KMS-11 (cell line): ENCODE results near the gene FBXO38.
"Not testable (repeated sequence)": the region's sequence is repeated elsewhere in the genome, so short reads cannot be mapped to it uniquely, and the experiment has no call there.

Experiments
- H2AFZ ChIP-seq: fragments of 200-600 bp; sonication (generic); 2 replicates; pipeline ENCODE4 v1.6.1; 2016; ENCODE audit warnings: antibody characterized with exemption, mixed run types, low read depth
- H3K27ac ChIP-seq: fragments of 200-600 bp; sonication (generic); 2 replicates; pipeline ENCODE4 v1.6.1; 2016; ENCODE audit warnings: mild to moderate bottlenecking, mixed run types
- H3K27me3 ChIP-seq: fragments of 200-600 bp; sonication (generic); 2 replicates; pipeline ENCODE4 v1.6.1; 2017; ENCODE audit warnings: mild to moderate bottlenecking, low read depth, mixed run types, moderate library complexity; ENCODE audit not compliant: insufficient read depth
- H3K36me3 ChIP-seq: fragments of 200-600 bp; sonication (generic); 2 replicates; pipeline ENCODE4 v1.6.1; 2017; ENCODE audit warnings: mild to moderate bottlenecking, mixed run types; ENCODE audit not compliant: insufficient read depth
- H3K4me1 ChIP-seq: fragments of 200-600 bp; sonication (generic); 2 replicates; pipeline ENCODE4 v1.6.1; 2016; ENCODE audit warnings: mild to moderate bottlenecking, low read depth, mixed run types; ENCODE audit not compliant: poor library complexity, severe bottlenecking
- H3K4me2 ChIP-seq: fragments of 200-600 bp; sonication (generic); 2 replicates; pipeline ENCODE4 v1.7.0; 2016; ENCODE audit warnings: mild to moderate bottlenecking, mixed run types
- H3K4me3 ChIP-seq: fragments of 200-600 bp; sonication (generic); IDR thresholded peaks from 2 replicates; pipeline ENCODE4 v1.6.1; 2017; ENCODE audit warnings: low read depth, low read length, mixed read lengths; ENCODE audit not compliant: insufficient read depth
- H3K79me2 ChIP-seq: fragments of 200-600 bp; sonication (generic); 2 replicates; pipeline ENCODE4 v1.6.1; 2016; ENCODE audit warnings: low read depth, mixed run types; ENCODE audit not compliant: insufficient read depth
- H3K9ac ChIP-seq: fragments of 200-600 bp; sonication (generic); 2 replicates; pipeline ENCODE4 v1.6.1; 2016; ENCODE audit warnings: mild to moderate bottlenecking, mixed run types
- H4K20me1 ChIP-seq: fragments of 200-600 bp; sonication (generic); 2 replicates; pipeline ENCODE4 v1.6.1; 2016; ENCODE audit warnings: mild to moderate bottlenecking, mixed run types; ENCODE audit not compliant: insufficient read depth
- TF ChIP-seq, protein P1 (sequence below): fragments of 200-600 bp; sonication (generic); conservative IDR thresholded peaks from 2 replicates; pipeline ENCODE4 v1.6.1; 2017; ENCODE audit warnings: low read depth, mild to moderate bottlenecking, antibody characterized with exemption, low read length, moderate library complexity, mixed read lengths

Gene FBXO38

DNA sequence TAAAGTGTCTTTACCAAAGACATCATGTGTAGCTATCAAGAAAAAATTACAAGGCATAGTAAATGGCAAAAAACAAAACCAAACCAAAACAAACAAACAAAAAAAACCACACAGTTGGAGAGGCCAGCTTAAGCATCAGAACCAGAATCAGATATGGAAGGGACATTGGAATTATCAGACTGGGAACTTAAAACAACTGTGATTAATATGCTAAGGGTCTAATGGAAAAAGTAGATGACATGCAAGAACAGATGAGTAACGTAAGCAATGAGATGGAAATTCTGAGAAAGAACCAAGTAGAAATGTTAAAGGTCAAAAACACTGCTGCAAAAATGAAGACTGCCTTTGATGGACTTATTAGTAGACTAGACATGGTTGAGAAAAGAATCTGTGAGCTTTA is 75.9 kb downstream of the FBXO38 start:
- no peak overlapping the region for H3K27ac ChIP-seq
- H3K4me3 ChIP-seq = no peak overlapping the region
- no peaks in the 10 kb centered on the region for H3K36me3 ChIP-seq
- H3K4me1 ChIP-seq = no peaks in the 10 kb centered on the region
- H2AFZ ChIP-seq = no peak overlapping the region
- H3K79me2 ChIP-seq = no peaks in the 10 kb centered on the region
- no peaks in the 10 kb centered on the region for H4K20me1 ChIP-seq
- TF ChIP-seq, protein P1, sequence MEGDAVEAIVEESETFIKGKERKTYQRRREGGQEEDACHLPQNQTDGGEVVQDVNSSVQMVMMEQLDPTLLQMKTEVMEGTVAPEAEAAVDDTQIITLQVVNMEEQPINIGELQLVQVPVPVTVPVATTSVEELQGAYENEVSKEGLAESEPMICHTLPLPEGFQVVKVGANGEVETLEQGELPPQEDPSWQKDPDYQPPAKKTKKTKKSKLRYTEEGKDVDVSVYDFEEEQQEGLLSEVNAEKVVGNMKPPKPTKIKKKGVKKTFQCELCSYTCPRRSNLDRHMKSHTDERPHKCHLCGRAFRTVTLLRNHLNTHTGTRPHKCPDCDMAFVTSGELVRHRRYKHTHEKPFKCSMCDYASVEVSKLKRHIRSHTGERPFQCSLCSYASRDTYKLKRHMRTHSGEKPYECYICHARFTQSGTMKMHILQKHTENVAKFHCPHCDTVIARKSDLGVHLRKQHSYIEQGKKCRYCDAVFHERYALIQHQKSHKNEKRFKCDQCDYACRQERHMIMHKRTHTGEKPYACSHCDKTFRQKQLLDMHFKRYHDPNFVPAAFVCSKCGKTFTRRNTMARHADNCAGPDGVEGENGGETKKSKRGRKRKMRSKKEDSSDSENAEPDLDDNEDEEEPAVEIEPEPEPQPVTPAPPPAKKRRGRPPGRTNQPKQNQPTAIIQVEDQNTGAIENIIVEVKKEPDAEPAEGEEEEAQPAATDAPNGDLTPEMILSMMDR = no peak
- no peaks in the 10 kb centered on the region for H3K27me3 ChIP-seq
- no peak overlapping the region for H3K9ac ChIP-seq
- no peak overlapping the region for H3K4me2 ChIP-seq

DNA sequence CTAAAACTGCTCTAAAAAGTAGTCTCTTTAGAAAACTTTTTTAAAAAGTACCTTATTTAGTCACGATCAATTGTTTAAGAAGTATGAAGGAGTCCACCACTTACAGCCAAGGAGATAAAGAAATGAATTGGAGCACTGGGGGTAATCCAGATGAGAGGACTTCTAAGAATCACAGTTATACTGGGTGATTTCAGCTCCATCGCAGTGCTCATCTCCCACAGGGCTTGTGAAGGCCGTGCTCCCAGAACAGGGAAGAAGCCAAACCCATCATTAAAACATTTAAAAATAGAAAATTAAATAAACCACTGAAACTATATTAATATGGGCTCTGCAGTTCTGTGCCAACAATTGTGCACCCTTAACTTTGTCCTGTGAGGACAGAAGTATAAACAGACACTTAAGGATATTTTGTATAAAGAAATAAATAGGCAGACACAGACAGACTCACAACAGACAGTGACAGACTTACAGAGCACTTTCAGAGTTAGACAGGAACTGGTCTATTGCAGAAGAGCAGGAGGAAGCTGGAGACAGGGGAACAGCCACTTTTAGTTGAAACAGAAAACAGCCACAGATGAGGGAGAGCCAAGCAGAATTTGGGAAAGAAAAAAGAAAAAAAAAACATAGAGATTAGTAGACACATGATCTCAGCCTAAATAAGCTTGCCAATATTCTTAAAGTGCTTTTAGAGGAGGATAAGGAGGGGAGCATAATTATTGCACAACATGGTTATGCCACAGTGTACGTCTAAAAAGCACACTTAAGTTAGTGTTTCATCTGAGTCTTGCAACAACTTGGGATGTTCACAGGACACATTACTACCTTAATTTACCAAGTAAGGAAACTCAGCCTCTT is 81.8 kb downstream of the FBXO38 start:
- Histone ChIP-seq H3K9ac (no peak overlapping the region), H4K20me1 (no peaks in the 10 kb centered on the region), H3K27me3 (no peaks in the 10 kb centered on the region), H3K36me3 (no peaks in the 10 kb centered on the region), H3K4me1 (no peaks in the 10 kb centered on the region), H3K27ac (no peak overlapping the region), H2AFZ (no peak overlapping the region), H3K4me2 (no peak overlapping the region), H3K4me3 (no peak overlapping the region), H3K79me2 (no peaks in the 10 kb centered on the region)
- TF ChIP-seq, protein P1 = no peak

DNA sequence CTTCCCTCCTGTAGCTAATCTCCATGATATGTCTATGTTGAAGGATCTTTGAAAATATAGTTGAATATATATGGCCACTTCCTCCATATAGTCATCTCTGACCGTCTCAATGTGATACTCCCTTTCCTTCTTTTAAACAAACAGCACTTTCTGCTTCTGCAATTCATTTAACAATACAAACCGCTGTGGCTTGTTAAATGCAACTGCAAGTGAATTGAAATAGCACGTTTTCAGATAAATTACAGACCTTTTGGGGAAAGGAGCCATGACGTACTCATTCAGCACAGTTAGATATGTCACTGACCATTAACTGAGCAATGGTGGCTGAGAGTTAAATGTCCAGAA is 82.5 kb downstream of the FBXO38 start:
- Histone ChIP-seq H3K36me3 (no peaks in the 10 kb centered on the region), H2AFZ (no peak overlapping the region), H3K4me1 (no peaks in the 10 kb centered on the region), H3K79me2 (no peaks in the 10 kb centered on the region), H4K20me1 (no peaks in the 10 kb centered on the region), H3K27ac (no peak overlapping the region), H3K4me2 (no peak overlapping the region), H3K4me3 (no peak overlapping the region), H3K9ac (no peak overlapping the region), H3K27me3 (no peaks in the 10 kb centered on the region)
- TF ChIP-seq, protein P1 = no peak

DNA sequence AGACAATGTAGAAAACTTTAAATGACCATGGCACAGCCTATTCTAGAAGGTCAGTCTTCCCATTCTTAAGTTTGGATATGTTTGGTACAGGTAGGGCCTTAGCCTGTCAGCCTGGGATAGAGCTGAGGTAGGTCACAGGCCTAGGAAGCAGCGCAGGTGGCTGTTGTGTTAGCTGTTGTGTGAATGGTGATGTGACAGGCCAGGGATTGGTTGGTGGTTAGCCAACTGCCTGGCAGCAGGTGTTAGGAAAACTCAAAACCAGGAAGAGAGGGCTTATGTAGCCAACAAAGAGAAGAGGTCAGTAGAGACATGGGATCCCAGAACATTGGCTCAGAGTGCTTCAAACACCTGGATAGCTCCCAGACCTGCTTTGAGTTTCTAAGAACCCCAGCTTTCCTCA is 84.2 kb downstream of the FBXO38 start:
- TF ChIP-seq, protein P1 = no peak

DNA sequence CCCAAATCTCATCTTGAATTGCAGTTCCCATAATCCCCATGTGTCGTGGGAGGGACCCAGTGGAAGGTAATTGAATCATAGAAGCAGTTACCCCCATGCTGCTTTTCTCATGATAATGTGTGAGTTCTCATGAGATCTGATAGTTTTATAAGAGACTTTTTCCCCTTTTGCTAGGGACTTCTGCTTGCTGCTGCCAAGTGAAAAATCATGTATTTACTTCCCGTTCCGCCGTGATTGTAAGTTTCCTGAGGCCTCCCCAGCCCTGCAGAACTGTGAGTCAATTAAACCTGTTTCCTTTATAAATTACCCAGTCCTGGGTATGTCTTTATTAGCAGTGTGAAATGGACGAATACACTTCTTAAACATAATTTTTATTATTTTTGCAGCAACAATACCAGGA is 85.0 kb downstream of the FBXO38 start:
- not testable (repeated sequence) for H3K36me3 ChIP-seq, H3K79me2 ChIP-seq, H3K27me3 ChIP-seq, H3K4me1 ChIP-seq, H3K4me3 ChIP-seq, H3K9ac ChIP-seq, H2AFZ ChIP-seq, H4K20me1 ChIP-seq, H3K27ac ChIP-seq, H3K4me2 ChIP-seq

More for the DNA sequence above, 84.2 kb downstream of the FBXO38 start:
- Histone ChIP-seq H3K27ac (no peak overlapping the region), H3K4me3 (no peak overlapping the region), H2AFZ (no peak overlapping the region), H3K4me2 (no peak overlapping the region), H3K4me1 (no peaks in the 10 kb centered on the region), H3K79me2 (no peaks in the 10 kb centered on the region), H3K9ac (no peak overlapping the region), H4K20me1 (no peaks in the 10 kb centered on the region), H3K36me3 (no peaks in the 10 kb centered on the region), H3K27me3 (no peaks in the 10 kb centered on the region)
